ENCODE measurements around the gene MGAT5B. TPM values are rescaled to one million over a fixed set of nuclear protein-coding genes. Genes with fewer than 3 reads are reported as not detected.

The MGAT5B gene
- total RNA-seq, 1 experiment from 2014 or later, result 4.4 TPM

DNA sequence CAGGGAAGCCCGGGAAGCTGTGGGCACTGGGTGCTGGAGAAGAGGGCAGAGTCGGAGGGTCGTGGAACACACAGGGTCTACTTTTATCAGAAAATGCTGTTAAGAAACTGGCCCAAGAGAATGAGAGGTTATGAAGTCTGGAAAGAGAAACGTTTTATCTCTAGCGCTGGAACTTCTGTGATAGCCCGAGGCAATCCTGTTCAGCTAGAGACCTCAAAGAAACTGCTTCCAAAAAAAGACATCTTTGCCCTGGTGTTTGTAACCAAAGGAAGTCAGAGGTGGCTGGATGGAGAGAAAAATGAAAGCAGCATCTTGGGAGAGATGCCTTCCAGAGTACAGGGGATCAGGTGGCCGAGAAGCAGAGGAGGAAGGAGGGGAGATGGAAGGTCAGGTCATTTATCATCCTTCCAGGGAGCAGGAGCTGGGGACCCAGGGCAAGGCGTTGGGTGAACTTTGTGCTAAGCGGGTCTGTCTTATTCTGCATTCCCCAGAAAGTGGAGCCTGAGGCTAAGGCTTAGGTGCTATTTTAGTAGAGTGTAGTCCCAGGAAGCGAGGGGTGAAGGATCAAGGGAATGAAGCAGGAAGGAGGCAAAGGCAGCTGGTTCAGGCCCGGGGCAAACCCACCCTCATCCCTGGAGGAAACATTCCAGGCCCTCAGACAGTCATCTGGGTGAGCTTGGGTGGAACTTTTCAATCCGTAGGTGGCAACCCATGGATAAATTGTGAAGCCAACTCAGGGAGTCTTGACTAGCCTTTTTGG lies 66.5 kb downstream of the MGAT5B start:
- H4K20me1 ChIP-seq (ENCODE audit: insufficient read depth), result no peaks in the 10 kb centered on the region
- no peaks in the 10 kb centered on the region for H3K79me2 ChIP-seq (ENCODE audit: insufficient read depth, low read length)
- intact Hi-C loops (cut with micrococcal nuclease), result no loop called here
- no peaks in the 10 kb centered on the region for H3K9me3 ChIP-seq (ENCODE audit: control insufficient read depth in 1 of 2, insufficient read depth in 1 of 2, low read depth in 1 of 2, low read length in 2 of 2)
- no TSS peak for BruUV-seq (replicated peaks)
- POLR2A ChIA-PET, result no interaction called here
- H3K9ac ChIP-seq (ENCODE audit: low read length), result no peak overlapping the region
- RAD21 ChIA-PET (ENCODE audit: low non-redundant PET in 1 of 2, low total read pairs in 2 of 2, uncharacterized antibody in 2 of 2, unreplicated experiment in 2 of 2), result no interaction called here
- H2AFZ ChIP-seq (ENCODE audit: low read depth, low read length, poor library complexity, severe bottlenecking), result no peak overlapping the region
- DNase-seq (ENCODE audit: low read depth, low spot score) (no peak), ATAC-seq (0 out of 2 replicates have a peak, but pooled peaks have one; percentile 25)
- TF ChIP-seq ATF3 (IDR thresholded peaks at IDR 0.05) (no peak), MAX (IDR thresholded peaks at IDR 0.05) (no peak), EZH2phosphoT487 (IDR thresholded peaks at IDR 0.05; ENCODE audit: borderline replicate concordance) (no peak), POLR2A (IDR thresholded peaks at IDR 0.05; ENCODE audit: borderline replicate concordance, extremely low read depth, insufficient read depth, insufficient read length) (no peak), EZH2 (IDR thresholded peaks at IDR 0.05) (no peak), ZNF274 (IDR thresholded peaks at IDR 0.05; ENCODE audit: low read depth, low read length) (no peak), FOSL1 (IDR thresholded peaks at IDR 0.05; ENCODE audit: low read depth) (no peak), SIN3A (IDR thresholded peaks at IDR 0.05; ENCODE audit: low read depth) (no peak), ZFX (IDR thresholded peaks at IDR 0.05) (no peak), JUND (IDR thresholded peaks at IDR 0.05) (no peak), ZBTB33 (IDR thresholded peaks at IDR 0.05; ENCODE audit: extremely low read depth, insufficient replicate concordance, low read length) (no peak), TCF7L2 (IDR thresholded peaks at IDR 0.05; ENCODE audit: borderline replicate concordance, extremely low read depth, insufficient read depth, insufficient read length) (no peak), SRF (IDR thresholded peaks at IDR 0.05; ENCODE audit: low read depth) (no peak), CBX3 (IDR thresholded peaks at IDR 0.05; ENCODE audit: low read depth) (no peak), SP1 (IDR thresholded peaks at IDR 0.05; ENCODE audit: low read depth) (no peak)
- TF ChIP-seq, protein P1, sequence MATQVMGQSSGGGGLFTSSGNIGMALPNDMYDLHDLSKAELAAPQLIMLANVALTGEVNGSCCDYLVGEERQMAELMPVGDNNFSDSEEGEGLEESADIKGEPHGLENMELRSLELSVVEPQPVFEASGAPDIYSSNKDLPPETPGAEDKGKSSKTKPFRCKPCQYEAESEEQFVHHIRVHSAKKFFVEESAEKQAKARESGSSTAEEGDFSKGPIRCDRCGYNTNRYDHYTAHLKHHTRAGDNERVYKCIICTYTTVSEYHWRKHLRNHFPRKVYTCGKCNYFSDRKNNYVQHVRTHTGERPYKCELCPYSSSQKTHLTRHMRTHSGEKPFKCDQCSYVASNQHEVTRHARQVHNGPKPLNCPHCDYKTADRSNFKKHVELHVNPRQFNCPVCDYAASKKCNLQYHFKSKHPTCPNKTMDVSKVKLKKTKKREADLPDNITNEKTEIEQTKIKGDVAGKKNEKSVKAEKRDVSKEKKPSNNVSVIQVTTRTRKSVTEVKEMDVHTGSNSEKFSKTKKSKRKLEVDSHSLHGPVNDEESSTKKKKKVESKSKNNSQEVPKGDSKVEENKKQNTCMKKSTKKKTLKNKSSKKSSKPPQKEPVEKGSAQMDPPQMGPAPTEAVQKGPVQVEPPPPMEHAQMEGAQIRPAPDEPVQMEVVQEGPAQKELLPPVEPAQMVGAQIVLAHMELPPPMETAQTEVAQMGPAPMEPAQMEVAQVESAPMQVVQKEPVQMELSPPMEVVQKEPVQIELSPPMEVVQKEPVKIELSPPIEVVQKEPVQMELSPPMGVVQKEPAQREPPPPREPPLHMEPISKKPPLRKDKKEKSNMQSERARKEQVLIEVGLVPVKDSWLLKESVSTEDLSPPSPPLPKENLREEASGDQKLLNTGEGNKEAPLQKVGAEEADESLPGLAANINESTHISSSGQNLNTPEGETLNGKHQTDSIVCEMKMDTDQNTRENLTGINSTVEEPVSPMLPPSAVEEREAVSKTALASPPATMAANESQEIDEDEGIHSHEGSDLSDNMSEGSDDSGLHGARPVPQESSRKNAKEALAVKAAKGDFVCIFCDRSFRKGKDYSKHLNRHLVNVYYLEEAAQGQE (IDR thresholded peaks at IDR 0.05; ENCODE audit: low read depth), result no peak
- no peak overlapping the region for H3K27ac ChIP-seq (ENCODE audit: low read depth, low read length)
- H3K36me3 ChIP-seq (ENCODE audit: control insufficient read depth in 1 of 2, insufficient read depth in 2 of 2, low read length in 2 of 2), result no peaks in the 10 kb centered on the region
- H3K4me2 ChIP-seq (ENCODE audit: low read length), result peak overlapping the region; percentile 17; the same call in 1 of the 2 replicates
- no peaks in the 10 kb centered on the region for H3K9me2 ChIP-seq (ENCODE audit: insufficient read depth)
- no peak overlapping the region for H3K4me3 ChIP-seq (replicated peaks in 1 of 2; ENCODE audit: low read depth in 1 of 2, low read length in 2 of 2)
- peaks cover 3 to 8% of the 10 kb centered on the region in 2 experiments; a peak in 3 of 4 replicates for H3K4me1 ChIP-seq (ENCODE audit: control insufficient read depth in 1 of 2, insufficient read depth in 2 of 2, low read length in 2 of 2)
- H3K27me3 ChIP-seq (ENCODE audit: insufficient read depth, low read length), result no peaks in the 10 kb centered on the region
- CTCF ChIA-PET, result no interaction called here
